ENCODE measurements around the gene GPR137. TPM values are rescaled to one million over a fixed set of nuclear protein-coding genes. Genes with fewer than 3 reads are reported as not detected.

Gene GPR137
- polyA plus RNA-seq, 1 donor from 2014 or later, result 34.1 TPM

- Histone ChIP-seq H3K9ac (ENCODE audit: low read length) (no peak overlapping the region), H4K20me1 (ENCODE audit: insufficient read depth) (no peaks in the 10 kb centered on the region), H3K4me2 (ENCODE audit: low read length) (no peak overlapping the region), H3K9me2 (ENCODE audit: insufficient read depth, low read length) (no peaks in the 10 kb centered on the region), H3K4me3 (ENCODE audit: low read length) (no peak overlapping the region), H3K79me2 (replicated peaks; ENCODE audit: insufficient read depth, low read length) (no peaks in the 10 kb centered on the region), H3K27ac (ENCODE audit: low read length) (no peak overlapping the region), H3K27me3 (ENCODE audit: insufficient read depth, low read depth, low read length) (no peaks in the 10 kb centered on the region), H2AFZ (ENCODE audit: low read depth, low read length) (no peak overlapping the region), H3K36me3 (ENCODE audit: insufficient read depth, low read length) (no peaks in the 10 kb centered on the region), H3K9me3 (ENCODE audit: low read length) (no peaks in the 10 kb centered on the region), H3F3A (ENCODE audit: insufficient read depth, low read length, poor library complexity, severe bottlenecking) (no peaks in the 10 kb centered on the region)
- no peak for TF ChIP-seq EP300 (conservative IDR thresholded peaks at IDR 0.05; ENCODE audit: poor library complexity, severe bottlenecking)
Observed at GRCh38 chr11:64263021-64263946, 22.4 kb upstream of the GPR137 start.

DNA sequence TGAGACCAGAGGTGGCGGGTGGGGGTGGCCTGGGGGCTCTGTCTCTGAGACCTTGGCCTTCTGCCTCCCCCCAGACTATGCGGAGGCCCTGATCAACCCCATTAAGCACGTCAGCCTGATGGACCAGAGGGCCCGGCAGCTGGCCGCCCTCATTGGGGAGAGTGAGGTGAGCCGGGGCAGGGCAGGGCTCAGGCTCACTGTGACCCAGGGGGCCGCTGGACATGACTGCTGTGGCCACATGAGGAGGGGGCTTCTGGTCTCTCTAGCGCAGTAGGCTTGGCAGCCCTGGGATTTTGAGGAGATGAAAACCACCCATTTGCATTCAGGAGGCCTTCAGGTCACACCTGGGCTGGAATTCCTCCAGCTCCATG lies 21.7 kb upstream of the GPR137 start:
- no peaks in the 10 kb centered on the region for H3F3A ChIP-seq (ENCODE audit: insufficient read depth, low read length, poor library complexity, severe bottlenecking)
- no peaks in the 10 kb centered on the region for H3K36me3 ChIP-seq (ENCODE audit: insufficient read depth, low read length)
- H3K79me2 ChIP-seq (replicated peaks; ENCODE audit: insufficient read depth, low read length), result no peaks in the 10 kb centered on the region
- no peak overlapping the region for H3K4me3 ChIP-seq (ENCODE audit: low read length)
- H3K9me2 ChIP-seq (ENCODE audit: insufficient read depth, low read length), result no peaks in the 10 kb centered on the region
- no peak overlapping the region for H2AFZ ChIP-seq (ENCODE audit: low read depth, low read length)
- H4K20me1 ChIP-seq (ENCODE audit: insufficient read depth), result no peaks in the 10 kb centered on the region
- no peak overlapping the region for H3K27ac ChIP-seq (ENCODE audit: low read length)
- no peaks in the 10 kb centered on the region for H3K27me3 ChIP-seq (ENCODE audit: insufficient read depth, low read depth, low read length)
- no peak overlapping the region for H3K9ac ChIP-seq (ENCODE audit: low read length)
- TF ChIP-seq MXI1 (conservative IDR thresholded peaks at IDR 0.05; ENCODE audit: poor library complexity, severe bottlenecking) (no peak), EZH2 (IDR thresholded peaks at IDR 0.05; ENCODE audit: borderline replicate concordance, insufficient read depth, low read length, poor library complexity, severe bottlenecking) (no peak), TAF1 (IDR thresholded peaks at IDR 0.05; ENCODE audit: low read depth) (no peak), RAD21 (conservative IDR thresholded peaks at IDR 0.05) (no peak), SMC3 (conservative IDR thresholded peaks at IDR 0.05; ENCODE audit: poor library complexity) (no peak), EP300 (conservative IDR thresholded peaks at IDR 0.05; ENCODE audit: poor library complexity, severe bottlenecking) (no peak)
- TF ChIP-seq, protein P1, sequence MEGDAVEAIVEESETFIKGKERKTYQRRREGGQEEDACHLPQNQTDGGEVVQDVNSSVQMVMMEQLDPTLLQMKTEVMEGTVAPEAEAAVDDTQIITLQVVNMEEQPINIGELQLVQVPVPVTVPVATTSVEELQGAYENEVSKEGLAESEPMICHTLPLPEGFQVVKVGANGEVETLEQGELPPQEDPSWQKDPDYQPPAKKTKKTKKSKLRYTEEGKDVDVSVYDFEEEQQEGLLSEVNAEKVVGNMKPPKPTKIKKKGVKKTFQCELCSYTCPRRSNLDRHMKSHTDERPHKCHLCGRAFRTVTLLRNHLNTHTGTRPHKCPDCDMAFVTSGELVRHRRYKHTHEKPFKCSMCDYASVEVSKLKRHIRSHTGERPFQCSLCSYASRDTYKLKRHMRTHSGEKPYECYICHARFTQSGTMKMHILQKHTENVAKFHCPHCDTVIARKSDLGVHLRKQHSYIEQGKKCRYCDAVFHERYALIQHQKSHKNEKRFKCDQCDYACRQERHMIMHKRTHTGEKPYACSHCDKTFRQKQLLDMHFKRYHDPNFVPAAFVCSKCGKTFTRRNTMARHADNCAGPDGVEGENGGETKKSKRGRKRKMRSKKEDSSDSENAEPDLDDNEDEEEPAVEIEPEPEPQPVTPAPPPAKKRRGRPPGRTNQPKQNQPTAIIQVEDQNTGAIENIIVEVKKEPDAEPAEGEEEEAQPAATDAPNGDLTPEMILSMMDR (IDR thresholded peaks at IDR 0.05; ENCODE audit: poor library complexity, severe bottlenecking), result no peak
- H3K9me3 ChIP-seq (ENCODE audit: low read length), result no peaks in the 10 kb centered on the region
- H3K4me2 ChIP-seq (ENCODE audit: low read length), result no peak overlapping the region

- TF ChIP-seq POLR2AphosphoS5 (IDR thresholded peaks at IDR 0.05), result no peak
- TF ChIP-seq, protein P2, sequence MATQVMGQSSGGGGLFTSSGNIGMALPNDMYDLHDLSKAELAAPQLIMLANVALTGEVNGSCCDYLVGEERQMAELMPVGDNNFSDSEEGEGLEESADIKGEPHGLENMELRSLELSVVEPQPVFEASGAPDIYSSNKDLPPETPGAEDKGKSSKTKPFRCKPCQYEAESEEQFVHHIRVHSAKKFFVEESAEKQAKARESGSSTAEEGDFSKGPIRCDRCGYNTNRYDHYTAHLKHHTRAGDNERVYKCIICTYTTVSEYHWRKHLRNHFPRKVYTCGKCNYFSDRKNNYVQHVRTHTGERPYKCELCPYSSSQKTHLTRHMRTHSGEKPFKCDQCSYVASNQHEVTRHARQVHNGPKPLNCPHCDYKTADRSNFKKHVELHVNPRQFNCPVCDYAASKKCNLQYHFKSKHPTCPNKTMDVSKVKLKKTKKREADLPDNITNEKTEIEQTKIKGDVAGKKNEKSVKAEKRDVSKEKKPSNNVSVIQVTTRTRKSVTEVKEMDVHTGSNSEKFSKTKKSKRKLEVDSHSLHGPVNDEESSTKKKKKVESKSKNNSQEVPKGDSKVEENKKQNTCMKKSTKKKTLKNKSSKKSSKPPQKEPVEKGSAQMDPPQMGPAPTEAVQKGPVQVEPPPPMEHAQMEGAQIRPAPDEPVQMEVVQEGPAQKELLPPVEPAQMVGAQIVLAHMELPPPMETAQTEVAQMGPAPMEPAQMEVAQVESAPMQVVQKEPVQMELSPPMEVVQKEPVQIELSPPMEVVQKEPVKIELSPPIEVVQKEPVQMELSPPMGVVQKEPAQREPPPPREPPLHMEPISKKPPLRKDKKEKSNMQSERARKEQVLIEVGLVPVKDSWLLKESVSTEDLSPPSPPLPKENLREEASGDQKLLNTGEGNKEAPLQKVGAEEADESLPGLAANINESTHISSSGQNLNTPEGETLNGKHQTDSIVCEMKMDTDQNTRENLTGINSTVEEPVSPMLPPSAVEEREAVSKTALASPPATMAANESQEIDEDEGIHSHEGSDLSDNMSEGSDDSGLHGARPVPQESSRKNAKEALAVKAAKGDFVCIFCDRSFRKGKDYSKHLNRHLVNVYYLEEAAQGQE (IDR thresholded peaks at IDR 0.05; ENCODE audit: borderline replicate concordance), result no peak
- no peak for TF ChIP-seq SMC3 (conservative IDR thresholded peaks at IDR 0.05; ENCODE audit: poor library complexity)
- TF ChIP-seq MXI1 (conservative IDR thresholded peaks at IDR 0.05; ENCODE audit: poor library complexity, severe bottlenecking), result no peak
- TF ChIP-seq TAF1 (IDR thresholded peaks at IDR 0.05; ENCODE audit: low read depth), result no peak
- TF ChIP-seq EZH2 (IDR thresholded peaks at IDR 0.05; ENCODE audit: borderline replicate concordance, insufficient read depth, low read length, poor library complexity, severe bottlenecking), result no peak
- no peak for TF ChIP-seq EP300 (conservative IDR thresholded peaks at IDR 0.05; ENCODE audit: poor library complexity, severe bottlenecking)
- no peak for TF ChIP-seq RAD21 (conservative IDR thresholded peaks at IDR 0.05)
- TF ChIP-seq, protein P1 (IDR thresholded peaks at IDR 0.05; ENCODE audit: poor library complexity, severe bottlenecking), result no peak
Observed at GRCh38 chr11:64264371-64264852, 21.2 kb upstream of the GPR137 start.

More at GRCh38 chr11:64264371-64264852, 21.2 kb upstream of the GPR137 start:
- Histone ChIP-seq H3K9me3 (ENCODE audit: low read length) (no peaks in the 10 kb centered on the region), H3K9me2 (ENCODE audit: insufficient read depth, low read length) (no peaks in the 10 kb centered on the region), H3K27me3 (ENCODE audit: insufficient read depth, low read depth, low read length) (no peaks in the 10 kb centered on the region), H3F3A (ENCODE audit: insufficient read depth, low read length, poor library complexity, severe bottlenecking) (no peaks in the 10 kb centered on the region), H2AFZ (ENCODE audit: low read depth, low read length) (no peak overlapping the region), H3K36me3 (ENCODE audit: insufficient read depth, low read length) (no peaks in the 10 kb centered on the region), H3K4me2 (ENCODE audit: low read length) (no peak overlapping the region), H3K9ac (ENCODE audit: low read length) (peak overlapping the region; percentile 20), H3K27ac (ENCODE audit: low read length) (no peak overlapping the region), H3K79me2 (replicated peaks; ENCODE audit: insufficient read depth, low read length) (no peaks in the 10 kb centered on the region), H4K20me1 (ENCODE audit: insufficient read depth) (no peaks in the 10 kb centered on the region), H3K4me3 (ENCODE audit: low read length) (no peak overlapping the region)

Measured in neural cell (in vitro differentiated cells).